AML-193 (cell line): ENCODE data around the gene C1QL2.

Source experiments
- DNase-seq, 2 experiments: peaks; one replicate each; lab custom pipeline; 2025; lab: John Stamatoyannopoulos, UW

The C1QL2 gene

GRCh38 chr2:119137502-119137901 is 21.0 kb downstream of the C1QL2 start:
- DNase-seq = no peak

GRCh38 chr2:119136872-119137271 is 21.7 kb downstream of the C1QL2 start:
- no peak for DNase-seq

- DNase-seq = no peak
Measured at GRCh38 chr2:119136093-119136492, 22.5 kb downstream of the C1QL2 start.

- no peak for DNase-seq
Measured at GRCh38 chr2:119134775-119135174, 23.8 kb downstream of the C1QL2 start.

- peak; percentile 4 to 7 for DNase-seq
Measured at GRCh38 chr2:119126650-119127049, 31.9 kb downstream of the C1QL2 start.

GRCh38 chr2:119123389-119123788 is 35.2 kb downstream of the C1QL2 start:
- DNase-seq = no peak

GRCh38 chr2:119122663-119123062 is 35.9 kb downstream of the C1QL2 start:
- DNase-seq = no peak

GRCh38 chr2:119119999-119120756 is 38.4 kb downstream of the C1QL2 start:
- no peak for DNase-seq

- no peak for DNase-seq
Measured at GRCh38 chr2:119119076-119119785, 39.3 kb downstream of the C1QL2 start.

- DNase-seq = no peak
Measured at GRCh38 chr2:119117891-119118882, 40.4 kb downstream of the C1QL2 start.

- DNase-seq = no peak
Measured at GRCh38 chr2:119117408-119117807, 41.1 kb downstream of the C1QL2 start.

- no peak for DNase-seq
Measured at GRCh38 chr2:119116411-119117295, 41.9 kb downstream of the C1QL2 start.

- DNase-seq = no peak
Measured at GRCh38 chr2:119114266-119114665, 44.3 kb downstream of the C1QL2 start.

- no peak for DNase-seq
Measured at GRCh38 chr2:119113489-119113770, 45.1 kb downstream of the C1QL2 start.

GRCh38 chr2:119112770-119113488 is 45.6 kb downstream of the C1QL2 start:
- DNase-seq = no peak

- no peak for DNase-seq
Measured at GRCh38 chr2:119112230-119112629, 46.3 kb downstream of the C1QL2 start.

GRCh38 chr2:119111115-119111975 is 47.2 kb downstream of the C1QL2 start:
- no peak for DNase-seq

- no peak for DNase-seq
Measured at GRCh38 chr2:119109866-119110265, 48.7 kb downstream of the C1QL2 start.

GRCh38 chr2:119108186-119108585 is 50.4 kb downstream of the C1QL2 start:
- no peak for DNase-seq
